Measurements from ENCODE around the gene DNAH14. TPM values are rescaled to one million over a fixed set of nuclear protein-coding genes. Genes with fewer than 3 reads are reported as not detected.
"Not testable (repeated sequence)": the region's sequence is repeated elsewhere in the genome, so short reads cannot be mapped to it uniquely, and the experiment has no call there.

DNAH14 gene
- total RNA-seq, 4 donors from 2014 or later = 4.1 to 84.0 (median 11.4) TPM

DNA sequence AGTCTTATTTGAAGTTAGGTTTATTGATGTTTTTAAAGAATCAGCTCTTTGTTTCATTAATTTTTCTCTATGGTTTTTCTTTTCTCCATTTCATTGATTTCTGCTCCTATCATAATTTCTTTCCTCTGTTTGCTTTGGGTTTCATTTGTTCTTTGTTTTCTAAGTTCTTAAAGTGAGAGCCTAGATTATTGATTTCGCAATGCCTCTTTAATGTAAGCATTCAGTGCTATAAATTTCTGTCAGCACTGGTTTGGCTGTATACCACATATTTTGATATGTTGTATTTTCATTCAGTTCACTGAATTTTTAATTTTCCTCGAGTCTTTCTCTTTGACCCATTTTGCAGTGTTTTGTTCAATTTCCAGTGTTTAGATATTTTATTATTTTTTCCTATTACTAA lies 68.7 kb downstream of the DNAH14 start:
- WGBS, 2 donors (ENCODE audit: low coverage in 1 of 2) = 92 to 93% methylated on average over 2 of the region's 2 CpGs

DNA sequence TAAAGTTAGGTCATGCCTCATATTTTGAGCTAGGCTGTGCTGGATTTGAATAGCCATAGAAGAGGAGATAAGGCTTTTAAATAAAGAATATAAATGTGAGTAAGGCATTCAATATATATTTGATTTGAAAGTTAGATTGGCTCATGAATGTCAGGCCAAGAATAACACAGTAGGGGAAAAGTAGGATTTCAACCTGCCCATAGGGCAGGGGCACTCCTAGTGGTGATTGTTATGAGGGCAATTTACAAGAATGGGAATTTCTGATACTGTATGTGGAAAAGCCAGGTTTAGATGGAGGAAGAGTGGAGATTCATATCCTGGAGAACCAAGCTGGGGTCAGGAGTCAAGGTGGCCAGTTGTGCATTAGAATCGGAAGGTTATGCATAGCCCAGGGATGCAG lies 74.9 kb downstream of the DNAH14 start:
- H3K4me3 ChIP-seq = no peak overlapping the region
- H3K27ac ChIP-seq = no peak overlapping the region
- peaks cover 3 to 6% of the 10 kb centered on the region in 2 donors for H3K9me3 ChIP-seq
- TF ChIP-seq, protein P1, sequence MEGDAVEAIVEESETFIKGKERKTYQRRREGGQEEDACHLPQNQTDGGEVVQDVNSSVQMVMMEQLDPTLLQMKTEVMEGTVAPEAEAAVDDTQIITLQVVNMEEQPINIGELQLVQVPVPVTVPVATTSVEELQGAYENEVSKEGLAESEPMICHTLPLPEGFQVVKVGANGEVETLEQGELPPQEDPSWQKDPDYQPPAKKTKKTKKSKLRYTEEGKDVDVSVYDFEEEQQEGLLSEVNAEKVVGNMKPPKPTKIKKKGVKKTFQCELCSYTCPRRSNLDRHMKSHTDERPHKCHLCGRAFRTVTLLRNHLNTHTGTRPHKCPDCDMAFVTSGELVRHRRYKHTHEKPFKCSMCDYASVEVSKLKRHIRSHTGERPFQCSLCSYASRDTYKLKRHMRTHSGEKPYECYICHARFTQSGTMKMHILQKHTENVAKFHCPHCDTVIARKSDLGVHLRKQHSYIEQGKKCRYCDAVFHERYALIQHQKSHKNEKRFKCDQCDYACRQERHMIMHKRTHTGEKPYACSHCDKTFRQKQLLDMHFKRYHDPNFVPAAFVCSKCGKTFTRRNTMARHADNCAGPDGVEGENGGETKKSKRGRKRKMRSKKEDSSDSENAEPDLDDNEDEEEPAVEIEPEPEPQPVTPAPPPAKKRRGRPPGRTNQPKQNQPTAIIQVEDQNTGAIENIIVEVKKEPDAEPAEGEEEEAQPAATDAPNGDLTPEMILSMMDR (IDR thresholded peaks at IDR 0.05) = no peak
- no peak for TF ChIP-seq POLR2AphosphoS5 (IDR thresholded peaks at IDR 0.05)
- TF ChIP-seq EP300 (IDR thresholded peaks at IDR 0.05; ENCODE audit: low read depth) = no peak
- TF ChIP-seq POLR2A (IDR thresholded peaks at IDR 0.05) = no peak
- no peaks in the 10 kb centered on the region for H3K36me3 ChIP-seq
- in situ Hi-C loops (cut with MboI; ENCODE audit: low pct_ligation_motif_present in 1 of 4, low pct_unique_long_range_greater_than_20kb in 1 of 4, low sequenced_read_pairs in 3 of 4) = no loop called here
- 85 to 89% methylated on average over 1 of the region's 1 CpG for WGBS, 2 donors (ENCODE audit: low coverage in 1 of 2)
- no peaks in the 10 kb centered on the region for H3K27me3 ChIP-seq
- DNase-seq = no peak
- no peaks in the 10 kb centered on the region for H3K4me1 ChIP-seq
- intact Hi-C loops (cut with DNase I; ENCODE audit: low total_unique reads) = no loop called here

More for the DNA sequence above, 68.7 kb downstream of the DNAH14 start:
- Histone ChIP-seq H3K27me3 (no peaks in the 10 kb centered on the region), H3K4me1 (no peaks in the 10 kb centered on the region), H3K36me3 (no peaks in the 10 kb centered on the region), H3K4me3 (no peak overlapping the region), H3K9me3 (peaks cover 2 to 13% of the 10 kb centered on the region in 2 donors), H3K27ac (no peak overlapping the region)
- no peak for TF ChIP-seq EP300 (IDR thresholded peaks at IDR 0.05; ENCODE audit: low read depth)
- TF ChIP-seq, protein P1 (IDR thresholded peaks at IDR 0.05) = no peak
- no peak for TF ChIP-seq POLR2AphosphoS5 (IDR thresholded peaks at IDR 0.05)
- TF ChIP-seq POLR2A (IDR thresholded peaks at IDR 0.05) = no peak
- in situ Hi-C loops (cut with MboI; ENCODE audit: low pct_ligation_motif_present in 1 of 4, low pct_unique_long_range_greater_than_20kb in 1 of 4, low sequenced_read_pairs in 3 of 4) = no loop called here
- intact Hi-C loops (cut with DNase I; ENCODE audit: low total_unique reads) = no loop called here
- no peak for DNase-seq

DNA sequence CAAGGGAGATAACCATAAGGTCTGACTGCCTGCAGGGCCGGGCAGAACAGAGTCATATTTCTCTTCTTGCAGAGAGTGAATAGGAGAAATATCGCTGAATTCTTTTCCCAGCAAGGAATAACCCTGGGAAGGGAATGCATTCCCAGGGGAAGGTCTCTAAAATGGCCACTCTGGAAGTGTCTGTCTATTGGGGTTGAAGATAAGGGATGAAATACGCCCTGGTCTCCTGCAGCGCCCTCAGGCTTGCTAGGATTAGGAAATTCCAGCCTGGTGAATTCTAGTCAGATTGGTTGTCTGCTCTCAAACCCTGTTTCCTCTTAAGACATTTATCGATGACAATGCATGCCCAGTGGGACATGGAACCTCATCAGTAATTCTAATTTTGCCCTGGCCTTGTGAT lies 76.9 kb downstream of the DNAH14 start:
- H3K27me3 ChIP-seq; H3K36me3 ChIP-seq; H3K4me3 ChIP-seq; H3K27ac ChIP-seq; H3K9me3 ChIP-seq; in situ Hi-C loops (cut with MboI; ENCODE audit: low pct_ligation_motif_present in 1 of 4, low pct_unique_long_range_greater_than_20kb in 1 of 4, low sequenced_read_pairs in 3 of 4); DNase-seq; H3K4me1 ChIP-seq; intact Hi-C loops (cut with DNase I; ENCODE audit: low total_unique reads): not testable (repeated sequence)
- 90 to 100% methylated on average over 3 to 5 of the region's 5 CpGs for WGBS, 2 donors (ENCODE audit: low coverage in 1 of 2)

DNA sequence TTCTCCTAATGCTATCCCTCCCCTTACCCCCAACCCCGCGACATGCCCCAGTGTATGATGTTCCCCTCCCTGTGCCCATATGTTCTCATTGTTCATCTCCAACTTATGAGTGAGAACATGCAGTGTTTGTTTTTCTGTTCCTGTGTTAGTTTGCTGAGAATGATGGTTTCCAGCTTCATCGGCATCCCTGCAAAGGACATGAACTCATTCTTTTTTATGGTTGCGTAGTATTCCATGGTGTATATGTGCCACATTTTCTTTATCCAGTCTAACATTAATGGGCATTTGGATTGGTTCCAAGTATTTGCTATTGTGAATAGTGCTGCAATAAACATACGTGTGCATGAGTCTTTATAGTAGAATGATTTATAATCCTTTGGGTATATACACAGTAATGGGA lies 78.6 kb downstream of the DNAH14 start:
- H3K36me3 ChIP-seq; in situ Hi-C loops (cut with MboI; ENCODE audit: low pct_ligation_motif_present in 1 of 4, low pct_unique_long_range_greater_than_20kb in 1 of 4, low sequenced_read_pairs in 3 of 4); DNase-seq; H3K4me1 ChIP-seq; H3K27me3 ChIP-seq; H3K9me3 ChIP-seq; H3K4me3 ChIP-seq; intact Hi-C loops (cut with DNase I; ENCODE audit: low total_unique reads); H3K27ac ChIP-seq: not testable (repeated sequence)
- 89 to 90% methylated on average over 1 to 5 of the region's 5 CpGs for WGBS, 2 donors (ENCODE audit: low coverage in 1 of 2)

DNA sequence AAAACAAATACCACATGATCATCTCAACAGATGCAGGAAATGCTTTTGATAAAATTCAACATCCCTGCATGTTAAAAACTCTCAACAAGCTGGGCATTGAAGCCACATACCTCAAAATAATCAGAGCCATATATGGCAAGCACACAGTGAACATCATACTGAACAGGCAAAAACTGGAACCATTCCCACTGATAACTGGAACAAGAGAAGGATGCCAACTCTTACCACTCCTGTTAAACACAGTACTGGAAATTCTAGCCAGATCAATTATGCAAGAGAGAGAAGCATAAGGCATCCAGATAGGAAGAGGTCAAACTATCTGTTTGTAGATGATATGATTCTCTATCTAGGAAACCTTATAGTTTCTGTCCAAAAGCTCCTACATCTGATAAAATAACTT lies 91.6 kb downstream of the DNAH14 start:
- intact Hi-C loops (cut with DNase I; ENCODE audit: low total_unique reads) (no loop called here), in situ Hi-C loops (cut with MboI; ENCODE audit: low pct_ligation_motif_present in 1 of 4, low pct_unique_long_range_greater_than_20kb in 1 of 4, low sequenced_read_pairs in 3 of 4) (no loop called here)
- TF ChIP-seq, protein P1 (IDR thresholded peaks at IDR 0.05) = no peak
- TF ChIP-seq POLR2AphosphoS5 (IDR thresholded peaks at IDR 0.05) (no peak), POLR2A (IDR thresholded peaks at IDR 0.05) (no peak), EP300 (IDR thresholded peaks at IDR 0.05; ENCODE audit: low read depth) (no peak)
- DNase-seq = no peak
- Histone ChIP-seq H3K4me1 (no peaks in the 10 kb centered on the region), H3K36me3 (no peaks in the 10 kb centered on the region), H3K27me3 (no peaks in the 10 kb centered on the region), H3K27ac (no peak overlapping the region), H3K9me3 (no peaks in the 10 kb centered on the region), H3K4me3 (no peak overlapping the region)
